GM13977 (cell line): ENCODE results near the gene PPP4R3C.
"Not testable (repeated sequence)": the region's sequence is repeated elsewhere in the genome, so short reads cannot be mapped to it uniquely, and the experiment has no call there.

Experiments
- DNase-seq: peaks from one replicate; pipeline ENCODE4 v3.0.0; 2012; ENCODE audit warnings: low spot score
- in situ Hi-C: fragments of 300-500 bp; cut with MboI; formaldehyde crosslinking; loops from one replicate; pipeline ENCODE4 v1.12.0; 2022; ENCODE audit warnings: low sequenced_read_pairs, low pct_unique_long_range_greater_than_20kb, mixed read lengths, inconsistent platforms; ENCODE audit not compliant: unreplicated experiment
- TF ChIP-seq, protein P1 (sequence below): IDR thresholded peaks from 2 replicates; pipeline ENCODE4 v1.5.1; 2012; ENCODE audit warnings: mild to moderate bottlenecking, control low read depth; ENCODE audit not compliant: insufficient read depth; ENCODE audit errors: extremely low read depth, missing control alignments

Gene PPP4R3C

GRCh38 chrX:27463187-27463586, at the start of gene PPP4R3C:
Gene PPP4R3C, minus strand, starts transcription at chrX:27463341. Its CDS starts 45 bp downstream, at chrX:27463296.
- in situ Hi-C loops, result no loop called here
- TF ChIP-seq, protein P1, sequence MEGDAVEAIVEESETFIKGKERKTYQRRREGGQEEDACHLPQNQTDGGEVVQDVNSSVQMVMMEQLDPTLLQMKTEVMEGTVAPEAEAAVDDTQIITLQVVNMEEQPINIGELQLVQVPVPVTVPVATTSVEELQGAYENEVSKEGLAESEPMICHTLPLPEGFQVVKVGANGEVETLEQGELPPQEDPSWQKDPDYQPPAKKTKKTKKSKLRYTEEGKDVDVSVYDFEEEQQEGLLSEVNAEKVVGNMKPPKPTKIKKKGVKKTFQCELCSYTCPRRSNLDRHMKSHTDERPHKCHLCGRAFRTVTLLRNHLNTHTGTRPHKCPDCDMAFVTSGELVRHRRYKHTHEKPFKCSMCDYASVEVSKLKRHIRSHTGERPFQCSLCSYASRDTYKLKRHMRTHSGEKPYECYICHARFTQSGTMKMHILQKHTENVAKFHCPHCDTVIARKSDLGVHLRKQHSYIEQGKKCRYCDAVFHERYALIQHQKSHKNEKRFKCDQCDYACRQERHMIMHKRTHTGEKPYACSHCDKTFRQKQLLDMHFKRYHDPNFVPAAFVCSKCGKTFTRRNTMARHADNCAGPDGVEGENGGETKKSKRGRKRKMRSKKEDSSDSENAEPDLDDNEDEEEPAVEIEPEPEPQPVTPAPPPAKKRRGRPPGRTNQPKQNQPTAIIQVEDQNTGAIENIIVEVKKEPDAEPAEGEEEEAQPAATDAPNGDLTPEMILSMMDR, result no peak
- DNase-seq, result no peak

- TF ChIP-seq, protein P1, result no peak
- DNase-seq, result no peak
- in situ Hi-C loops, result no loop called here
These were observed 28.3 kb upstream of the PPP4R3C start for GRCh38 chrX:27491397-27491796.

DNA sequence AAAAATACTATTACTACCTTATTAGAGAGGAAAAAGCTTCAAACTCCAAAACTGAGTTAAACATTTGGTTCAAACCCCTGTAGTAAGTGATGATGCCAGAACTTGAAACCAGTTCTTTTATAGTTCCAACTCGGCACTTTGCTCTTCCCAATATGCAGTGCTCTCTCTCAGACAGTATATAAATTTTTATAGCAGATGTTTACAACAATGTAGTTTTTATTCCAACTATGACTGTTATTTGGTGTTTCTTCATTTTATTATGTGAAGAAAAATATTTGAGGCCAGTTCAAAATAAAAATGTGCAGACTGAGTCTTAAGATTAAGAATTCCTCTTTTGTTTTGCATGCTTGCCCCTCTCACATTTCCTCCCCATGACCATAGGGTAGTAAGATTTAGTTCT, 2.9 kb upstream of the PPP4R3C start:
- in situ Hi-C loops, result no loop called here
- TF ChIP-seq, protein P1, result no peak
- DNase-seq, result no peak

- in situ Hi-C loops, result no loop called here
- TF ChIP-seq, protein P1, result no peak
- no peak for DNase-seq
These were observed 1.9 kb upstream of the PPP4R3C start for GRCh38 chrX:27465036-27465435.

- in situ Hi-C loops, DNase-seq: not testable (repeated sequence)
These were observed 4.0 kb downstream of the PPP4R3C start for GRCh38 chrX:27459129-27459528.

DNA sequence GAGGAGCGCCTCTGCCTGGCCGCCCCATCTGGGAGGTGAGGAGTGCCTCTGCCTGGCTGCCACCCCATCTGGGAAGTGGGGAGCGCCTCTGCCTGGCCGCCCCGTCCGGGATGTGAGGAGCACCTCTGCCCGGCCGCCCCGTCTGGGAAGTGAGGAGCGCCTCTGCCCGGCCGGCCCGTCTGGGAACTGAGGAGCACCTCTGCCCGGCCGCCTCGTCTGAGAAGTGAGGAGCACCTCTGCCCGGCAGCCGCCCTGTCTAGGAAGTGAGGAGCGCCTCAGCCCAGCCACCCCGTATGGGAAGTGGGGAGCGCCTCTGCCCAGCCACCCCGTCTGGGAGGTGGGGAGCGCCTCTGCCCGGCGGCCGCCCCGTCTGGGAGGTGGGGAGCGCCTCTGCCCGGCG, 4.6 kb downstream of the PPP4R3C start:
- DNase-seq, in situ Hi-C loops: not testable (repeated sequence)

DNA sequence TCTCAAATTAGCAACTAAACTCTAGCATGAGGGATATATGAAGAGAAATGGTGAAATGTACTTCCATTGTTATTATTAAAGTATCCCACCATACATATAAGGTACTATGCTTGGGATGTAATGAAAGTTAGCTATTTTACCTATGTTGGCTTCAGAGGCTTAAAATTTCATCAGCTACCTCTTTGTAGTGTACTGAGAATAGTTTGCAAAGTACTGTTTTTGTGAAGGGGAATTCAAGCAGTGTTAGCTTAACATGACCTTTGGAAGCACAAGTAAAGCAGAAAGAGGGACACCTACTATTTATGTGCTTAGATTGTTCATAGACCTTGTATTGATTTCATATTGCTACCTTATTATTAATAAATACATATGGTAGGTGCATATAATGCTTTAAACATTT, 11.8 kb downstream of the PPP4R3C start:
- TF ChIP-seq, protein P1, result no peak
- DNase-seq, result no peak
- in situ Hi-C loops, result no loop called here

GRCh38 chrX:27446423-27446822, 16.7 kb downstream of the PPP4R3C start:
- in situ Hi-C loops, result no loop called here
- TF ChIP-seq, protein P1, result no peak
- no peak for DNase-seq
